ENCODE measurements around the gene KLB. TPM values are rescaled to one million over a fixed set of nuclear protein-coding genes. Genes with fewer than 3 reads are reported as not detected.
"Not testable (repeated sequence)": the region's sequence is repeated elsewhere in the genome, so short reads cannot be mapped to it uniquely, and the experiment has no call there.

Gene KLB
- total and polyA plus RNA-seq, 4 experiments from 2014 or later: 0.06 TPM; not detected in 3

DNA sequence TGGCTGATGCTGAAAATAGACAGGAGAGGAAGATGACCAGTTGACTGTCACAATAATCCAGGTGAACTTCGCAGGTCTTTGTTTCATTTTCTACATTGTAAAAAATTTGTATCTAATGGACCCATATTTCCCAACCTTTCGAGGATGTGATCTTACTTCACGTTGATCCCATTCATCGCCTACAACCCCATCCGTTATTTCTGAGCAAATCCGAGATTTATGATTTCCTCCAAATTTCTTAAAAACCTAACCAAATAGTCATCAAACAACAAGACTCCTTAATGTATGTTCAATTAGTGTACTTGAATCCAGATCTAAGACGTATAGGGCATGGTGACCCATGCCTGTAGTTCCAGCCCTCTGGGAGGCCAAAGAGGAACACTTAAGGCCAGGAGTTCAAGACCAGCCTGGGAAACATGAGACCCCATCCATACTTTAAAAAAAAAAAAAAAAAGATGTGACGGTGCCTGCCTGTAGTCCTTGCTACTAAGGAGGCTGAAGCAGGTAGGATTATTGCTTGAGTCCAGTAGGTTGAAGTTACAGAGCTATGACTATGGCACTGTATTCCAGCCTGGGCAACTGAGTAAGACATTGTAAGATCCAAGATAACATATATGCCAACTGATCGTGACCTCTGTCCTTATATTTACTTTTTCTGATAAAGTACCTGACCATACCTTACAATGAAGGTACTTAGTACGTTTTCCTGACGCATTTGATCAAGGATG, 46.3 kb downstream of the KLB start:
- Histone ChIP-seq H3K27ac (ENCODE audit: low read depth, low read length) (no peak overlapping the region), H3K9me3 (ENCODE audit: control insufficient read depth in 1 of 2, low read length in 2 of 2) (no peaks in the 10 kb centered on the region), H3K4me1 (ENCODE audit: insufficient read depth, low read length) (peaks cover 26% of the 10 kb centered on the region), H3K27me3 (ENCODE audit: insufficient read depth, low read length) (no peaks in the 10 kb centered on the region), H3K36me3 (ENCODE audit: insufficient read depth, low read length) (peaks cover 61% of the 10 kb centered on the region), H3K4me3 (ENCODE audit: low read length in 2 of 2) (no peak overlapping the region)
- Mint-ChIP-seq H3K9me3 (peaks cover 0 to 3% (median 0%) of the 10 kb centered on the region in 8 donors), H3K4me1 (peaks cover 17 to 42% (median 23%) of the 10 kb centered on the region in 4 donors), H3K36me3 (peaks cover 49 to 69% of the 10 kb centered on the region in 2 donors), H3K27me3 (no peaks in the 10 kb centered on the region), H3K4me3 (peak overlapping the region in 1 of 8 donors; percentile 51), H3K27ac (peak overlapping the region in 5 of 7 donors; percentile 30 to 100 (median 62))
- intact Hi-C loops (cut with micrococcal nuclease): no loop called here
- DNase-seq: no peak
- CTCF ChIA-PET (ENCODE audit: partially characterized antibody): interaction anchor here (0.9 kb wide), 1 partner anchor 22 kb away, joined by 3 read pairs; no protein-coding TSS in a partner anchor
- POLR2A ChIA-PET (ENCODE audit: partially characterized antibody): no interaction called here

DNA sequence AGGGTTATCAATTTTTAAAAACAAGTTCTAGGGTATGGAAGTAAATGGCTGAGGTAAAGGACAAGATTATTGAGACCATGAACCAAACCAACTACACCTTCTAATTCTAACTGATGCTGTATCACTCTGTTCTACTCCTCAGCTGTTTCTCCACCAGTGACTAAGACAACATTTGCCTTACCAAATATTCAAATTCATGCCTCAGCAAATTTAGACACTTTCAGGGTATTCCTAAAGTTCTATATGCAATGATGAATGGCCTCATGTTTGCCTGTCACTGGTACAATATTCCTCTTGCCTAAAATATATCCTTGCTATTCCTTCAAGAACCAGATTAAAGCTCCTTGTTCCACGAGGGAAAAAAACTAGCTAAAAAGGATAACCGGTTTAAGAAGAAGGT, 47.0 kb downstream of the KLB start:
- POLR2A ChIA-PET (ENCODE audit: partially characterized antibody): interaction anchor here (0.6 kb wide), 1 partner anchor 63 kb away, joined by 3 read pairs; no protein-coding TSS in a partner anchor
- peaks cover 53 to 76% of the 10 kb centered on the region in 2 donors for H3K36me3 Mint-ChIP-seq
- no peaks in the 10 kb centered on the region for H3K27me3 ChIP-seq (ENCODE audit: insufficient read depth, low read length)

GRCh38 chr4:39455486-39455885, 48.8 kb downstream of the KLB start:
- intact Hi-C loops (cut with micrococcal nuclease): loop anchor here (5.0 kb wide), 4 partner anchors 182 to 602 kb away; partner anchors contain the start of genes N4BP2, SMIM14 and UBE2K
- ChIA-PET POLR2A (ENCODE audit: partially characterized antibody) (interaction anchor here (1.0 to 1.4 kb wide), 3 partner anchors 102 to 243 kb away, joined by 3 to 6 read pairs (median 3); partner anchors contain the start of gene UBE2K), CTCF (ENCODE audit: partially characterized antibody) (interaction anchor here (0.7 to 2.4 kb wide), 3 partner anchors 10 to 17 kb away, joined by 3 to 10 read pairs (median 4); no protein-coding TSS in a partner anchor)
- H3K4me3 Mint-ChIP-seq: no peak overlapping the region
- peaks cover 53 to 86% of the 10 kb centered on the region in 2 donors for H3K36me3 Mint-ChIP-seq
- no peaks in the 10 kb centered on the region for H3K27me3 ChIP-seq (ENCODE audit: insufficient read depth, low read length)
- H3K9me3 Mint-ChIP-seq: peaks cover 0 to 2% (median 0%) of the 10 kb centered on the region in 8 donors
- no peaks in the 10 kb centered on the region for H3K27me3 Mint-ChIP-seq
- H3K4me3 ChIP-seq (ENCODE audit: low read length in 2 of 2): no peak overlapping the region
- DNase-seq: no peak
- no peak overlapping the region for H3K27ac ChIP-seq (ENCODE audit: low read depth, low read length)
- H3K36me3 ChIP-seq (ENCODE audit: insufficient read depth, low read length): peaks cover 61% of the 10 kb centered on the region
- H3K4me1 ChIP-seq (ENCODE audit: insufficient read depth, low read length): peaks cover 31% of the 10 kb centered on the region
- H3K27ac Mint-ChIP-seq: peak overlapping the region in 2 of 7 donors; percentile 66 to 100
- H3K9me3 ChIP-seq (ENCODE audit: control insufficient read depth in 1 of 2, low read length in 2 of 2): no peaks in the 10 kb centered on the region
- H3K4me1 Mint-ChIP-seq: peaks cover 22 to 59% (median 33%) of the 10 kb centered on the region in 4 donors

More for the DNA sequence above, 47.0 kb downstream of the KLB start:
- Mint-ChIP-seq H3K27ac (peak overlapping the region in 2 of 7 donors; percentile 47 to 100), H3K27me3 (no peaks in the 10 kb centered on the region), H3K4me3 (peak overlapping the region in 1 of 8 donors; percentile 6), H3K4me1 (peaks cover 19 to 46% (median 25%) of the 10 kb centered on the region in 4 donors), H3K9me3 (peaks cover 0 to 3% (median 0%) of the 10 kb centered on the region in 8 donors)
- CTCF ChIA-PET (ENCODE audit: partially characterized antibody): interaction anchor here (1.2 kb wide), 1 partner anchor 12 kb away, joined by 3 read pairs; no protein-coding TSS in a partner anchor
- H3K4me1 ChIP-seq (ENCODE audit: insufficient read depth, low read length): peaks cover 28% of the 10 kb centered on the region
- intact Hi-C loops (cut with micrococcal nuclease): no loop called here
- H3K27ac ChIP-seq (ENCODE audit: low read depth, low read length): no peak overlapping the region
- no peak overlapping the region for H3K4me3 ChIP-seq (ENCODE audit: low read length in 2 of 2)
- no peak for DNase-seq
- H3K9me3 ChIP-seq (ENCODE audit: control insufficient read depth in 1 of 2, low read length in 2 of 2): no peaks in the 10 kb centered on the region
- H3K36me3 ChIP-seq (ENCODE audit: insufficient read depth, low read length): peaks cover 61% of the 10 kb centered on the region

- intact Hi-C loops (cut with micrococcal nuclease): loop anchor here (5.0 kb wide), 4 partner anchors 180 to 600 kb away; partner anchors contain the start of genes N4BP2, SMIM14 and UBE2K
- H3K36me3 ChIP-seq (ENCODE audit: insufficient read depth, low read length): peaks cover 48% of the 10 kb centered on the region
- ChIA-PET POLR2A (ENCODE audit: partially characterized antibody) (interaction anchor here (0.6 to 4.1 kb wide), 8 partner anchors 10 to 241 kb away, joined by 3 to 39 read pairs (median 17); partner anchors contain the start of genes RFC1, SMIM14, UBE2K and UGDH), CTCF (ENCODE audit: partially characterized antibody) (interaction anchor here (0.9 to 1.6 kb wide), 2 partner anchors 12 to 519 kb away, joined by 3 to 7 read pairs; no protein-coding TSS in a partner anchor)
- H3K27me3 Mint-ChIP-seq: no peaks in the 10 kb centered on the region
- H3K27ac Mint-ChIP-seq: peak overlapping the region; percentile 99 to 100 (median 100)
- H3K9me3 Mint-ChIP-seq: no peaks in the 10 kb centered on the region
- H3K27ac ChIP-seq (ENCODE audit: low read depth, low read length): peak overlapping the region; percentile 99
- no peaks in the 10 kb centered on the region for H3K27me3 ChIP-seq (ENCODE audit: insufficient read depth, low read length)
- peak overlapping the region; percentile 96 to 97 for H3K4me3 ChIP-seq (ENCODE audit: low read length in 2 of 2)
- no peak for DNase-seq
- peaks cover 22 to 59% (median 33%) of the 10 kb centered on the region in 4 donors for H3K4me1 Mint-ChIP-seq
- peak overlapping the region; percentile 96 to 99 (median 98) for H3K4me3 Mint-ChIP-seq
- H3K4me1 ChIP-seq (ENCODE audit: insufficient read depth, low read length): peaks cover 33% of the 10 kb centered on the region
- H3K9me3 ChIP-seq (ENCODE audit: control insufficient read depth in 1 of 2, low read length in 2 of 2): no peaks in the 10 kb centered on the region
- peaks cover 49 to 74% of the 10 kb centered on the region in 2 donors for H3K36me3 Mint-ChIP-seq
Measured at GRCh38 chr4:39456946-39457763, 50.4 kb downstream of the KLB start.

DNA sequence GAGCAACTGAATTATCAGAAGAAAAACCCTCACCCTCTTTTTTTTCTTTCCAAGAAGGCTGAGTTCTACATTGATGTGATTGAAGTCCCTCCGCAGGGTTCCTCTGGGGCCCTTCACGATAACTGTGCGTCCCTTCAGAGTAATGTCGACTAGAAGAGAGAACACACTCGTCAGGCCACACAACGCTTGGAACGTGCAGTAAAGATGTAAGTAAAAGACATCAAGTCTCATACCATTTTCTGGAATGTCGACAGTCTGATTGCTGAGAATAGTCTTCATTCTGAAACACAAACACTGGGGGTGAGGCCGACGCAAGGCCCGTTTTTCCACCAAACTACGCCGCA, 51.4 kb downstream of the KLB start:
- Mint-ChIP-seq H3K36me3 (peaks cover 39 to 65% of the 10 kb centered on the region in 2 donors), H3K27ac (peak overlapping the region; percentile 99 to 100 (median 100)), H3K4me3 (peak overlapping the region; percentile 96 to 99 (median 98)), H3K4me1 (peaks cover 22 to 59% (median 33%) of the 10 kb centered on the region in 4 donors)
- H3K27ac ChIP-seq (ENCODE audit: low read depth, low read length): peak overlapping the region; percentile 99
- peaks cover 39% of the 10 kb centered on the region for H3K36me3 ChIP-seq (ENCODE audit: insufficient read depth, low read length)
- ChIA-PET POLR2A (ENCODE audit: partially characterized antibody) (interaction anchor here (0.6 to 4.1 kb wide), 18 partner anchors 8 to 843 kb away, joined by 3 to 39 read pairs (median 4); partner anchors contain the start of genes PDS5A, RFC1, SMIM14 and UBE2K), CTCF (ENCODE audit: partially characterized antibody) (interaction anchor here (0.9 to 1.6 kb wide), 2 partner anchors 11 to 518 kb away, joined by 3 to 7 read pairs; no protein-coding TSS in a partner anchor)
- H3K9me3 Mint-ChIP-seq; H3K27me3 ChIP-seq (ENCODE audit: insufficient read depth, low read length); DNase-seq; H3K9me3 ChIP-seq (ENCODE audit: control insufficient read depth in 1 of 2, low read length in 2 of 2); H3K27me3 Mint-ChIP-seq: not testable (repeated sequence)
- intact Hi-C loops (cut with micrococcal nuclease): loop anchor here (1.0 to 5.0 kb wide), 9 partner anchors 69 to 599 kb away; partner anchors contain the start of genes N4BP2, PDS5A, RFC1 and SMIM14
- peak overlapping the region; percentile 96 to 97 for H3K4me3 ChIP-seq (ENCODE audit: low read length in 2 of 2)
- H3K4me1 ChIP-seq (ENCODE audit: insufficient read depth, low read length): peaks cover 33% of the 10 kb centered on the region

- CTCF ChIA-PET (ENCODE audit: partially characterized antibody): interaction anchor here (0.6 to 1.6 kb wide), 4 partner anchors 10 to 517 kb away, joined by 3 to 7 read pairs (median 3); no protein-coding TSS in a partner anchor
- Histone ChIP-seq H3K4me1 (ENCODE audit: insufficient read depth, low read length) (peaks cover 33% of the 10 kb centered on the region), H3K9me3 (ENCODE audit: control insufficient read depth in 1 of 2, low read length in 2 of 2) (no peaks in the 10 kb centered on the region), H3K36me3 (ENCODE audit: insufficient read depth, low read length) (peaks cover 33% of the 10 kb centered on the region), H3K4me3 (ENCODE audit: low read length in 2 of 2) (peak within 1 kb of the TSS; percentile 96 to 97), H3K27ac (ENCODE audit: low read depth, low read length) (peak within 1 kb of the TSS; percentile 99), H3K27me3 (ENCODE audit: insufficient read depth, low read length) (no peaks in the 10 kb centered on the region)
- peaks cover 39 to 63% of the 10 kb centered on the region in 2 donors for H3K36me3 Mint-ChIP-seq
- H3K4me3 Mint-ChIP-seq: peak within 1 kb of the TSS; percentile 96 to 99 (median 98)
- intact Hi-C loops (cut with micrococcal nuclease): loop anchor here (1.0 to 5.0 kb wide), 9 partner anchors 68 to 599 kb away; partner anchors contain the start of genes N4BP2, PDS5A, RFC1 and SMIM14
- H3K27me3 Mint-ChIP-seq: no peaks in the 10 kb centered on the region
- DNase-seq: peak; percentile 92 to 96 (median 94)
- H3K27ac Mint-ChIP-seq: peak within 1 kb of the TSS; percentile 99 to 100 (median 100)
- POLR2A ChIA-PET (ENCODE audit: partially characterized antibody): interaction anchor here (0.6 to 4.1 kb wide), 22 partner anchors 8 to 843 kb away, joined by 3 to 39 read pairs (median 4); partner anchors contain the start of genes PDS5A, RFC1, SMIM14 and UBE2K
- peaks cover 22 to 55% (median 33%) of the 10 kb centered on the region in 4 donors for H3K4me1 Mint-ChIP-seq
- H3K9me3 Mint-ChIP-seq: no peaks in the 10 kb centered on the region
Measured at GRCh38 chr4:39458505-39459300, 52.0 kb downstream of the KLB start, which contains the start of the genes LIAS and RPL9. Gene LIAS, plus strand, starts transcription at chr4:39459056. Its CDS starts 62 bp downstream, at chr4:39459118. Gene RPL9, minus strand, starts transcription at chr4:39458922. Its CDS starts 483 bp downstream, at chr4:39458439.

All from CD4-positive, alpha-beta memory T cell (primary cell).